GM10266 (cell line): Measurements from ENCODE around the gene DAP.

Experiments
- DNase-seq: peaks from one replicate; pipeline ENCODE4 v3.0.0; 2012; ENCODE audit errors: extremely low spot score
- CTCF ChIP-seq: IDR thresholded peaks from 2 replicates; pipeline ENCODE4 v1.5.1; 2012; ENCODE audit warnings: mild to moderate bottlenecking, low read depth; ENCODE audit not compliant: control insufficient read depth, insufficient read depth; ENCODE audit errors: missing control alignments

DAP gene

GRCh38 chr5:10674096-10674495 is 86.9 kb downstream of the DAP start:
- no peak for TF ChIP-seq CTCF

GRCh38 chr5:10673407-10673806 is 87.6 kb downstream of the DAP start:
- no peak for TF ChIP-seq CTCF
- no peak for DNase-seq

More at GRCh38 chr5:10674096-10674495, 86.9 kb downstream of the DAP start:
- DNase-seq: no peak

GRCh38 chr5:10673017-10673389 is 88.0 kb downstream of the DAP start:
- TF ChIP-seq CTCF: no peak

GRCh38 chr5:10672146-10673016 is 88.7 kb downstream of the DAP start:
- no peak for DNase-seq
- no peak for TF ChIP-seq CTCF

More at GRCh38 chr5:10673017-10673389, 88.0 kb downstream of the DAP start:
- no peak for DNase-seq

- no peak for TF ChIP-seq CTCF
- no peak for DNase-seq
Measured at GRCh38 chr5:10671041-10672008, 89.7 kb downstream of the DAP start.

- DNase-seq: no peak
- no peak for TF ChIP-seq CTCF
Measured at GRCh38 chr5:10669983-10670382, 91.1 kb downstream of the DAP start.

- no peak for TF ChIP-seq CTCF
- no peak for DNase-seq
Measured at GRCh38 chr5:10668697-10669096, 92.3 kb downstream of the DAP start.
